A549 (cell line): Measurements from ENCODE around the gene ST8SIA5. TPM values are rescaled to one million over a fixed set of nuclear protein-coding genes. Genes with fewer than 3 reads are reported as not detected.
A peak's percentile ranks its signal among the peaks of the same experiment; 100 is the strongest.

ENCODE experiments used
- ATAC-seq, 2 experiments: fragments of 200-7000 bp in 1 of 2; fragments of >200 bp in 1 of 2; cut with Nextera tagmentation in 1 of 2; cut with Tn5 transposase in 1 of 2; 3 replicates each; pipeline versions ENCODE4 v1.8.0 to v1.9.1; 2018 to 2020; ENCODE audit warnings: mild to moderate bottlenecking in 1 of 2, moderate library complexity in 1 of 2
- CTCF ChIA-PET: fragments of 300-600 bp; sonication (Branson Sonifier 250); formaldehyde crosslinking; extraction: SDS; loops from one replicate; lab custom pipeline; 2021; ENCODE audit warnings: antibody characterized with exemption, inconsistent platforms; lab: Yijun Ruan, JAX
- POLR2A ChIA-PET: fragments of 350-600 bp; formaldehyde crosslinking; extraction: SDS; loops from one replicate; lab custom pipeline; 2021; ENCODE audit warnings: antibody characterized with exemption, inconsistent platforms; lab: Yijun Ruan, JAX
- DNase-seq, 2 experiments: peaks; one replicate each; pipeline versions ENCODE4 v3.0.0 to v3.0.0-alpha.2; 2011 to 2016; ENCODE audit warnings: low read depth in 1 of 2, low spot score in 1 of 2
- FAIRE-seq: peaks from 2 replicates; lab custom pipeline; 2011; peaks lifted over from hg19 to GRCh38; lab: Jason Lieb, UNC
- H3K27ac ChIP-seq, 2 experiments: fragments of >200 bp; sonication (Bioruptor Twin); formaldehyde crosslinking; 3 replicates each; pipeline ENCODE4 v1.5.1; 2016 to 2017
- H3K4me1 ChIP-seq: fragments of >200 bp; sonication (Bioruptor Twin); formaldehyde crosslinking; 3 replicates; pipeline ENCODE4 v1.6.1; 2016
- H3K4me2 ChIP-seq: fragments of >200 bp; sonication (Bioruptor Twin); formaldehyde crosslinking; 3 replicates; pipeline ENCODE4 v1.6.1; 2016
- H3K4me3 ChIP-seq: fragments of >200 bp; sonication (Bioruptor Twin); formaldehyde crosslinking; 3 replicates; pipeline ENCODE4 v1.5.1; 2016
- H3K9me3 ChIP-seq: fragments of >200 bp; sonication (Bioruptor Twin); formaldehyde crosslinking; 3 replicates; pipeline ENCODE4 v1.6.1; 2016
- CBX8 ChIP-seq: fragments of 200-600 bp; sonication (generic); IDR thresholded peaks from 2 replicates; pipeline ENCODE4 v1.6.1; 2016
- CHD2 ChIP-seq: fragments of 150-350 bp; IDR thresholded peaks from 2 replicates; pipeline ENCODE4 v1.6.1; 2014; ENCODE audit warnings: low read length; ENCODE audit not compliant: partially characterized antibody
- E2F6 ChIP-seq: IDR thresholded peaks from 2 replicates; pipeline ENCODE4 v1.6.1; 2012; ENCODE audit warnings: low read depth, borderline replicate concordance
- EHMT2 ChIP-seq: fragments of 200-600 bp; sonication (generic); IDR thresholded peaks from 2 replicates; pipeline ENCODE4 v1.6.1; 2016; ENCODE audit warnings: antibody characterized with exemption, low read depth, mild to moderate bottlenecking, moderate library complexity
- EP300 ChIP-seq, 2 experiments: fragments of >200 bp; sonication (Bioruptor Twin); formaldehyde crosslinking; IDR thresholded peaks; 2 replicates in 1 of 2; 3 replicates in 1 of 2; pipeline ENCODE4 v1.6.1; 2016 to 2017
- HEYL ChIP-seq: fragments of 250-450 bp; sonication (Bioruptor Pico); IDR thresholded peaks from 2 replicates; pipeline ENCODE4 v1.8.0; 2021; ENCODE audit warnings: mild to moderate bottlenecking, moderate library complexity
- HOXB13 ChIP-seq: fragments of 250-450 bp; sonication (Bioruptor Pico); IDR thresholded peaks from 2 replicates; pipeline ENCODE4 v1.5.0; 2020; ENCODE audit warnings: low read depth, mild to moderate bottlenecking, moderate library complexity
- HOXB5 ChIP-seq: fragments of 250-450 bp; sonication (Bioruptor Pico); IDR thresholded peaks from 2 replicates; pipeline ENCODE4 v1.5.0; 2020; ENCODE audit warnings: mild to moderate bottlenecking, moderate library complexity
- JUN ChIP-seq, 2 experiments: fragments of >200 bp; sonication (Bioruptor Twin); formaldehyde crosslinking; IDR thresholded peaks; 2 replicates in 1 of 2; 3 replicates in 1 of 2; pipeline ENCODE4 v1.6.1; 2016 to 2017
- MAZ ChIP-seq: fragments of 150-350 bp; IDR thresholded peaks from 2 replicates; pipeline ENCODE4 v1.6.1; 2014; ENCODE audit warnings: antibody characterized with exemption, low read depth, low read length, borderline replicate concordance
- MYC ChIP-seq: IDR thresholded peaks from 2 replicates; pipeline ENCODE4 v1.6.1; 2012; ENCODE audit warnings: mild to moderate bottlenecking, inconsistent platforms, low read length, improper control_type of control experiment, borderline replicate concordance
- PBX3 ChIP-seq: IDR thresholded peaks from 2 replicates; pipeline ENCODE4 v1.6.1; 2012
- PHF8 ChIP-seq: fragments of 200-600 bp; sonication (generic); IDR thresholded peaks from 2 replicates; pipeline ENCODE4 v1.6.1; 2016; ENCODE audit warnings: low read depth, mild to moderate bottlenecking, antibody characterized with exemption, moderate library complexity, borderline replicate concordance
- POLR2AphosphoS2 ChIP-seq: conservative IDR thresholded peaks from 2 replicates; pipeline ENCODE4 v1.6.1; 2012; ENCODE audit warnings: low read length, improper control_type of control experiment, inconsistent platforms
- RARB ChIP-seq: fragments of 250-450 bp; sonication (Bioruptor Pico); IDR thresholded peaks from 2 replicates; pipeline ENCODE4 v1.8.0; 2021; ENCODE audit warnings: mild to moderate bottlenecking, moderate library complexity
- RCOR1 ChIP-seq: fragments of 150-350 bp; IDR thresholded peaks from 2 replicates; pipeline ENCODE4 v1.6.1; 2014; ENCODE audit warnings: antibody characterized with exemption, low read length, low read depth
- RFX5 ChIP-seq: fragments of 450-650 bp; IDR thresholded peaks from 2 replicates; pipeline ENCODE4 v1.7.1; 2014; ENCODE audit warnings: antibody characterized with exemption, mild to moderate bottlenecking, moderate library complexity
- SMC3 ChIP-seq: fragments of >200 bp; sonication (Bioruptor Twin); formaldehyde crosslinking; IDR thresholded peaks from 3 replicates; pipeline ENCODE4 v1.6.1; 2018; ENCODE audit warnings: inconsistent platforms
- WGBS: methylation state at CpG from one replicate; pipeline ENCODE4 v1.1.6; 2017; ENCODE audit errors: missing lambda C conversion rate; 5-methylcytosine and 5-hydroxymethylcytosine counted together
- polyA plus RNA-seq, 4 experiments: library from polyadenylated mRNA; depleted of rRNA in 3 of 4; stranded (reverse); fragments of >200 nt; fragmentation: RNase III in 1 of 4; extraction: RNeasy Plus Mini Kit Qiagen cat#74134 plus additional on column Dnase treatment in 1 of 4; gene quantifications; 2 replicates in 3 of 4; 3 replicates in 1 of 4; pipeline ENCODE4 v1.2.3, GENCODE V29; 2011 to 2017
- TF ChIP-seq, protein P1 (sequence below): fragments of 150-350 bp; IDR thresholded peaks from 2 replicates; pipeline ENCODE4 v1.6.1; 2014; ENCODE audit warnings: low read depth, mild to moderate bottlenecking, low read length
- TF ChIP-seq, protein P2 (sequence below): fragments of 250-450 bp; sonication (Bioruptor Pico); IDR thresholded peaks from 2 replicates; pipeline ENCODE4 v1.5.0; 2021; ENCODE audit warnings: mild to moderate bottlenecking, moderate library complexity, borderline replicate concordance
- TF ChIP-seq, protein P3 (sequence below): fragments of 450-650 bp; IDR thresholded peaks from 2 replicates; pipeline ENCODE4 v1.6.1; 2014; ENCODE audit warnings: antibody characterized with exemption
- TF ChIP-seq, protein P4 (sequence below): fragments of 250-450 bp; sonication (Bioruptor Pico); IDR thresholded peaks from 2 replicates; pipeline ENCODE4 v1.5.0; 2020; ENCODE audit warnings: low read depth, mild to moderate bottlenecking, moderate library complexity

The ST8SIA5 gene
- polyA plus RNA-seq, 2 of the 4 experiments (the other 2 are of a cell fraction), result not detected

GRCh38 chr18:46756025-46756558, 761 bp downstream of the ST8SIA5 start:
- POLR2A ChIA-PET, result no interaction called here
- ATAC-seq, result no peak
- CTCF ChIA-PET, result no interaction called here
- Histone ChIP-seq H3K9me3 (no peaks in the 10 kb centered on the region), H3K4me1 (no peaks in the 10 kb centered on the region), H3K4me2 (peak overlapping the region; percentile 89), H3K4me3 (no peak overlapping the region; the same call in 2 of the 3 replicates), H3K27ac (no peak overlapping the region)
- DNase-seq, result no peak
- no peak for FAIRE-seq
- no peak for TF ChIP-seq PHF8
- TF ChIP-seq RCOR1, result no peak
- no peak for TF ChIP-seq SMC3
- TF ChIP-seq RFX5, result no peak
- no peak for TF ChIP-seq JUN (IDR thresholded peaks at IDR 0.05)
- no peak for TF ChIP-seq HEYL (CRISPR knock-in tag)
- TF ChIP-seq RARB, result no peak
- TF ChIP-seq, protein P1, sequence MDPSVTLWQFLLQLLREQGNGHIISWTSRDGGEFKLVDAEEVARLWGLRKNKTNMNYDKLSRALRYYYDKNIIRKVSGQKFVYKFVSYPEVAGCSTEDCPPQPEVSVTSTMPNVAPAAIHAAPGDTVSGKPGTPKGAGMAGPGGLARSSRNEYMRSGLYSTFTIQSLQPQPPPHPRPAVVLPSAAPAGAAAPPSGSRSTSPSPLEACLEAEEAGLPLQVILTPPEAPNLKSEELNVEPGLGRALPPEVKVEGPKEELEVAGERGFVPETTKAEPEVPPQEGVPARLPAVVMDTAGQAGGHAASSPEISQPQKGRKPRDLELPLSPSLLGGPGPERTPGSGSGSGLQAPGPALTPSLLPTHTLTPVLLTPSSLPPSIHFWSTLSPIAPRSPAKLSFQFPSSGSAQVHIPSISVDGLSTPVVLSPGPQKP, result no peak
- TF ChIP-seq, protein P2, sequence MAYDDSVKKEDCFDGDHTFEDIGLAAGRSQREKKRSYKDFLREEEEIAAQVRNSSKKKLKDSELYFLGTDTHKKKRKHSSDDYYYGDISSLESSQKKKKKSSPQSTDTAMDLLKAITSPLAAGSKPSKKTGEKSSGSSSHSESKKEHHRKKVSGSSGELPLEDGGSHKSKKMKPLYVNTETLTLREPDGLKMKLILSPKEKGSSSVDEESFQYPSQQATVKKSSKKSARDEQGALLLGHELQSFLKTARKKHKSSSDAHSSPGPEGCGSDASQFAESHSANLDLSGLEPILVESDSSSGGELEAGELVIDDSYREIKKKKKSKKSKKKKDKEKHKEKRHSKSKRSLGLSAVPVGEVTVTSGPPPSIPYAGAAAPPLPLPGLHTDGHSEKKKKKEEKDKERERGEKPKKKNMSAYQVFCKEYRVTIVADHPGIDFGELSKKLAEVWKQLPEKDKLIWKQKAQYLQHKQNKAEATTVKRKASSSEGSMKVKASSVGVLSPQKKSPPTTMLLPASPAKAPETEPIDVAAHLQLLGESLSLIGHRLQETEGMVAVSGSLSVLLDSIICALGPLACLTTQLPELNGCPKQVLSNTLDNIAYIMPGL (CRISPR knock-in tag), result no peak
- TF ChIP-seq POLR2AphosphoS2, result no peak
- TF ChIP-seq EHMT2, result no peak
- TF ChIP-seq HOXB13, result no peak
- TF ChIP-seq, protein P3, sequence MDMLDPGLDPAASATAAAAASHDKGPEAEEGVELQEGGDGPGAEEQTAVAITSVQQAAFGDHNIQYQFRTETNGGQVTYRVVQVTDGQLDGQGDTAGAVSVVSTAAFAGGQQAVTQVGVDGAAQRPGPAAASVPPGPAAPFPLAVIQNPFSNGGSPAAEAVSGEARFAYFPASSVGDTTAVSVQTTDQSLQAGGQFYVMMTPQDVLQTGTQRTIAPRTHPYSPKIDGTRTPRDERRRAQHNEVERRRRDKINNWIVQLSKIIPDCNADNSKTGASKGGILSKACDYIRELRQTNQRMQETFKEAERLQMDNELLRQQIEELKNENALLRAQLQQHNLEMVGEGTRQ, result no peak
- TF ChIP-seq E2F6, result no peak
- TF ChIP-seq EP300 (IDR thresholded peaks at IDR 0.05), result no peak
- WGBS, result 65% methylated on average over 21 of the region's 41 CpGs

DNA sequence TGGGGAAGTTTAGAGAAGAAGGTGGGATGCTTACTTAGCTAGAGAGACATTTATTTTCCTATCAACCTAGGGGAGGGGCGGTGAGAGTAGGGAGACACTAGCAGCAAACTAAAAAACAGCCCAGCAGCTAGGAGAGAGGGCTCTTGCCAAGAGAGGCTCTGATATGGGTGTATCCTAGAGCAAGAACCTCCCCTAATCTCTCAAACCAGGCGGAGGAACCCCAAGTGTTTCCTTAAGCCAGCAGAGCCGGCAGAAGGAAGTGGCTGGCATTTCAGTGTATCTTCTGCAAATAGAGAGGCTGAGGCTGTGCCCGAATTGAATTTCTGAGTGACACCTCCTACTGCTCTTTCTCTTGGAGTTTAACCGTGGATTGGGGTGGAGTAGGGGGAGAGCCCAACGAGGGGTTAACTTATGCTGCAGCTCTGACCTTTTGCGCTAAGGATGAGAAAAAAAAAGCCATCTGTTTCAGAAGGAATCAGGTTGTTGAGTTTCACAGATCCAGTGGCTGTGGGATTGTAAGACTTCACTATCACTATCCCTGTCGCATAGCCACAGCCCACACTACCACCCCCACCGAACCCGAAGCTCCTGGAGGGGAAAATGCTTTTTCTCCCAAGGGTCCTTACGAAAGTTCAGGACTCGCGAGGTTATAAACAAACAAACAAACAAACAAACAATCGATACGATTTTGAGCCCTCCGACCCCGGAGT, 1.4 kb downstream of the ST8SIA5 start:
- ATAC-seq, result peak in 1 of 2 experiments; percentile 38; a peak in 2 of 6 replicates
- WGBS, result 27% methylated on average over 15 of the region's 17 CpGs
- Histone ChIP-seq H3K4me2 (peak overlapping the region; percentile 89; the same call in 1 of the 3 replicates), H3K27ac (no peak overlapping the region), H3K9me3 (no peaks in the 10 kb centered on the region), H3K4me1 (no peaks in the 10 kb centered on the region), H3K4me3 (no peak overlapping the region)
- CTCF ChIA-PET, result no interaction called here
- POLR2A ChIA-PET, result no interaction called here
- TF ChIP-seq CHD2, result no peak
- TF ChIP-seq RCOR1, result no peak
- no peak for TF ChIP-seq MYC
- no peak for TF ChIP-seq POLR2AphosphoS2
- TF ChIP-seq MAZ, result no peak
- no peak for TF ChIP-seq CBX8
- no peak for TF ChIP-seq HOXB5 (CRISPR knock-in tag)
- TF ChIP-seq, protein P1, result no peak
- TF ChIP-seq E2F6, result no peak
- no peak for TF ChIP-seq HEYL (CRISPR knock-in tag)
- TF ChIP-seq PBX3, result no peak
- TF ChIP-seq, protein P4, sequence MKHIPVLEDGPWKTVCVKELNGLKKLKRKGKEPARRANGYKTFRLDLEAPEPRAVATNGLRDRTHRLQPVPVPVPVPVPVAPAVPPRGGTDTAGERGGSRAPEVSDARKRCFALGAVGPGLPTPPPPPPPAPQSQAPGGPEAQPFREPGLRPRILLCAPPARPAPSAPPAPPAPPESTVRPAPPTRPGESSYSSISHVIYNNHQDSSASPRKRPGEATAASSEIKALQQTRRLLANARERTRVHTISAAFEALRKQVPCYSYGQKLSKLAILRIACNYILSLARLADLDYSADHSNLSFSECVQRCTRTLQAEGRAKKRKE (CRISPR knock-in tag), result no peak
- no peak for DNase-seq
- FAIRE-seq, result no peak
